HG02885 (cell line): ENCODE measurements around the gene RAP1GAP.

Experiments
- ATAC-seq: cut with Tn5 transposase; IDR thresholded peaks from one replicate; pipeline ENCODE4 v1.9.1; 2021; ENCODE audit warnings: mild to moderate bottlenecking; ENCODE audit not compliant: unreplicated experiment, poor library complexity

The RAP1GAP gene

GRCh38 chr1:21596628-21597027 lies 72.5 kb downstream of the RAP1GAP start:
- no peak for ATAC-seq

- ATAC-seq = no peak
Observed at GRCh38 chr1:21596174-21596573, 73.0 kb downstream of the RAP1GAP start.

GRCh38 chr1:21594935-21595897 lies 73.9 kb downstream of the RAP1GAP start:
- no peak for ATAC-seq

GRCh38 chr1:21594501-21594900 lies 74.7 kb downstream of the RAP1GAP start:
- ATAC-seq = no peak

- ATAC-seq = no peak
Observed at GRCh38 chr1:21593231-21593630, 75.9 kb downstream of the RAP1GAP start.

- no peak for ATAC-seq
Observed at GRCh38 chr1:21592086-21592865, 76.9 kb downstream of the RAP1GAP start.

GRCh38 chr1:21590934-21591333 lies 78.2 kb downstream of the RAP1GAP start:
- ATAC-seq = no peak

- ATAC-seq = no peak
Observed at GRCh38 chr1:21590126-21590880, 78.9 kb downstream of the RAP1GAP start.

- ATAC-seq = no peak
Observed at GRCh38 chr1:21589618-21590017, 79.5 kb downstream of the RAP1GAP start.

- no peak for ATAC-seq
Observed at GRCh38 chr1:21587602-21587953, 81.6 kb downstream of the RAP1GAP start.

- ATAC-seq = no peak
Observed at GRCh38 chr1:21586846-21587601, 82.1 kb downstream of the RAP1GAP start.

- no peak for ATAC-seq
Observed at GRCh38 chr1:21586222-21586621, 82.9 kb downstream of the RAP1GAP start.

GRCh38 chr1:21585037-21585436 lies 84.1 kb downstream of the RAP1GAP start:
- ATAC-seq = no peak

GRCh38 chr1:21584096-21584495 lies 85.1 kb downstream of the RAP1GAP start:
- ATAC-seq = no peak

- ATAC-seq = no peak
Observed at GRCh38 chr1:21579791-21580190, 89.4 kb downstream of the RAP1GAP start.

- no peak for ATAC-seq
Observed at GRCh38 chr1:21577933-21578332, 91.2 kb downstream of the RAP1GAP start.

GRCh38 chr1:21577324-21577723 lies 91.8 kb downstream of the RAP1GAP start:
- ATAC-seq = no peak

GRCh38 chr1:21576798-21577187 lies 92.4 kb downstream of the RAP1GAP start:
- ATAC-seq = no peak

- no peak for ATAC-seq
Observed at GRCh38 chr1:21576031-21576797, 92.9 kb downstream of the RAP1GAP start.
